Stimulated activated naive CD8-positive, alpha-beta T cell treated with anti-CD3 and anti-CD28 coated beads, Interleukin-15, Interleukin-2, amounts not matched to agents 100 U/mL and 50 U/mL, for 24 hours (primary cell): Measurements from ENCODE around the gene CFAP45.
A peak's percentile ranks its signal among the peaks of the same experiment; 100 is the strongest.
"Not testable (repeated sequence)": the region's sequence is repeated elsewhere in the genome, so short reads cannot be mapped to it uniquely, and the experiment has no call there.

Source experiments
- ATAC-seq: fragments of 150-1000 bp; cut with Tn5 transposase; one replicate; pipeline ENCODE4 v1.10.0; 2021
- DNase-seq: peaks from one replicate; pipeline ENCODE4 v3.0.0; 2021

The CFAP45 gene

DNA sequence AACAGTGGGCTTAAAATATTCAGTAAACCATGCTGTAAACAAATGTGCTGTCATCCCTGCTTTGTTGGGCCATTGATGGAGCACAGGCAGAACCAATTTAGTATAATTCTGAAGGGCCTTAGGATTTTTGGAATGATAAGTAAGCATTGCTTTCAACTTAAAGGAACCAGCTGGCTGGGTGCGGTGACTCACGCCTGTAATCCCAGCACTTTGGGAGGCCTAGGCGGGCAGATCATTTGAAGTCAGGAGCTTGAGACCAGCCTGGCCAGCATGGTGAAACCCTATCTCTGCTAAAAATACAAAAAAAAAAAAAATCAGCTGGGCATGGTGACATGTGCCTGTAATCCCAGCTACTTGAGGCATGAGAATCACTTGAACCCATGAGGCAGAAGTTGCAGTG lies 4.1 kb upstream of the CFAP45 start:
- ATAC-seq = not testable (repeated sequence)

GRCh38 chr1:159902541-159902940 lies 2.6 kb upstream of the CFAP45 start:
- DNase-seq = no peak
- ATAC-seq = no peak

More for the DNA sequence above, 4.1 kb upstream of the CFAP45 start:
- not testable (repeated sequence) for DNase-seq

GRCh38 chr1:159900755-159901360 lies 893 bp upstream of the CFAP45 start:
- no peak for DNase-seq
- ATAC-seq = no peak

DNA sequence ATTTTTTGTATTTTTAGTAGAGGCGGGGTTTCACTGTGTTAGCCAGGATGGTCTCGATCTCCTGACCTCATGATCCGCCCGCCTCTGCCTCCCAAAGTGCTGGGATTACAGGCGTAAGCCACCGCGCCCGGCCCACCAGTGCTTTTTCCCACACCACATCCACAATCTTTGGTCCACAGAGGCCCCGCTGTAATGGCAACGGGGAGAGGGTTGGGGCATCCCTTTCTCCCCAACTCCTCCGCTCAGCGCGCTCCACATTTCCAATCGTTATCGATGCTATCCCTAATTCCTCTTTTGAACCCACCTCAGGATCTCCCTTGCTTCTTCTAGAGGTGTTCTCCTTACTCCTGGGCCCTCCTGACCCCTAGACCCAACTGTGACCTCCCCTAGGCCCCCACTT lies 331 bp downstream of the CFAP45 start:
- ATAC-seq = not testable (repeated sequence)

DNA sequence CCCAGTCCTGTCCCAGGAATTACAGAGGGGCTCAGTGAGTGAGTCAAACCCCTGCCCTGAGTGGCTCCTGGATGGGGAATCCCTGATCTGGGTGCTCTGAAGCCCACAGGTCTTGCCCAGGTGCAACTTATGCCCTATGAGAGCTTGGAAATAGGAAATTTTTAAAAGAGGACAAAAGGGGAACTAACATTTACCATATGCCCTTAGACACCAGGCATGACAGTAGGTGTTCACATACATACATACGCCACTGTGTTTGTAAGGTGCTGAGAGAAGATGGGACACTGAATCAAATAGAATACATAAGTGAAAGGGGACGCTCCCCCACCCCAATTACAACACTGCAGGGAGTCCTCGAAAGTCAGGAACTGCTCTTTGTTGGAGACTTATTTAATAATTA lies 1.4 kb downstream of the CFAP45 start:
- no peak for DNase-seq
- no peak for ATAC-seq

More for the DNA sequence above, 331 bp downstream of the CFAP45 start:
- DNase-seq = not testable (repeated sequence)

DNA sequence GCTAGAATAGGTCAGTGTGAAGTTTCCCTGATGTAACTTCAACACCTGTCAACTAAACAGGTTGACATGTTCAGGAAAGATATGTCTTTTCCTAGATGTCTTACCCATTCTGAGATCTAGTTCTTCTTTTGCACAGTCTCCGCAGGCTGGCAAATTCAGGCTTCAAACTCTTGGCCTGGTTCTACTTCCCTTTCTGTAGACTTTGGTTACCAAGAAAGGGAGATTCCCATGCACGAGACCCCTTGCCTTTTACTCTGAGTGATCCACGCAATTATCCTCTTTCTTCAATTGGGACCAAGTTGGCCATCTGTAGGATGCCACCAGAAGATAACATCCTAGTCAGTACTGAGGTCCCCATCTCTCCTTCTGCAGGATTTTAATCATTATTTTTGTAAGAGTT lies 2.0 kb downstream of the CFAP45 start:
- ATAC-seq (no peak), DNase-seq (no peak)

- ATAC-seq = no peak
- DNase-seq = no peak
Observed at GRCh38 chr1:159896546-159896930, 3.4 kb downstream of the CFAP45 start.

GRCh38 chr1:159895836-159896545 lies 4.0 kb downstream of the CFAP45 start:
- ATAC-seq (no peak), DNase-seq (no peak)

DNA sequence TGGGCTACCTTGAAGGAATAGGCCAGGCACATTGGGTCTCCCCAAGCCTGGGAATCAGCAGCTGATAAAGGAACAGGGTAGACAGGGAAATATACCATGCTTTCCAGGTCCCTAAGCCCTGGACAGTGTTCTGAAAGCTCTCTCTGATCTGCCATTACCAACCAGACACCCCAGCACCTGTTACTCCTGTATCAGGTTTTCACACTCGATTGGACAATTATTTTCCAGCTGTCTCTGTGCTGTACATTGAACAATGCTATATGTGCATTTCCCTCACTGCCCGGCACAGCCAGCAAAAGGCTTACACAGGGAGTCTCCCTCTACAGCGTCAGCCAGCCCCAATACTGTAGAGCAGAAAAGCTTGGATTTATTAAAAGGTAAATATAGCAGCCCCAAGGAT lies 4.7 kb downstream of the CFAP45 start:
- no peak for DNase-seq

GRCh38 chr1:159892944-159893343 lies 7.0 kb downstream of the CFAP45 start:
- ATAC-seq (no peak), DNase-seq (no peak)

More for the DNA sequence above, 4.7 kb downstream of the CFAP45 start:
- no peak for ATAC-seq

DNA sequence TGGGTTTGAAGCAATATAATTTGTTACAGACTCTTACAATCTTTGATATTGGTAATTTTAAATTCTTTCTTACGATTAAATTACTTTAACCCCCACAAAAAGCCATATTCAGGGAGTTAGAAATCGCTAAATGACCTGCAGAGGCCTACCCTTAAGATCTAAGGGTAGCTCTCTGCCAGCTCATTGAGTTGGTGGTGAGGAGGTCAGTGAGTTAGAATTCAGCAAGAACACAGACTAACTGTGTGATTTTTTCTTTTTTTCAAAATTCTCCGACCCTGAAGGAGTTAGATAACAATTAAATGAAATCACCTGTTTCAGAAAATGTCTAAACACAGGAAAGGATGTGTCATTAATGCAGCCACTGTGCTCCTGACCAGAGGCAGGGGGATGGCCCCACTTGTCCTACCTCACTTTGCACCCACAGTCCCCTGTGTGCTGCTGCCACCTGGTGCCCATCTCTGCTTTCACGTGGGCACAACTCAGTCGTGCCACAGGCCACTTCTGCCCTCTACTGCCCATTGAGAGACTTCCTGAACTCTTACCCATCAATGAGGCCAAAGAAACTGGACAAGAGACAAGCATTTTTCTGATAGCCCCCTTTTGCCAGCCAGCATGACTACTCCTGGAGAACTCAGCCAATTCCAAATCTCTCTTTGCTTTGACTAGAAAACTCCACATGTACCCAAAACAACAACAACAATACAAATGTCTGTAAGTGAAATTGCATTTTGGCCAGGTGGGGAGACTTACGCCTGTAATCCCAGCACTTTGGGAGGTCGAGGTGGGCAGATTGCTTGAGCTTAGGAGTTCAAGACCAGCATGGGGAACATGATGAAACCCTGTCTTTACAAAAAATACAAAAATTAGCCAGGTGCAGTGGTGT lies 8.4 kb downstream of the CFAP45 start:
- peak; percentile 96 for ATAC-seq
- peak; percentile 85 for DNase-seq

DNA sequence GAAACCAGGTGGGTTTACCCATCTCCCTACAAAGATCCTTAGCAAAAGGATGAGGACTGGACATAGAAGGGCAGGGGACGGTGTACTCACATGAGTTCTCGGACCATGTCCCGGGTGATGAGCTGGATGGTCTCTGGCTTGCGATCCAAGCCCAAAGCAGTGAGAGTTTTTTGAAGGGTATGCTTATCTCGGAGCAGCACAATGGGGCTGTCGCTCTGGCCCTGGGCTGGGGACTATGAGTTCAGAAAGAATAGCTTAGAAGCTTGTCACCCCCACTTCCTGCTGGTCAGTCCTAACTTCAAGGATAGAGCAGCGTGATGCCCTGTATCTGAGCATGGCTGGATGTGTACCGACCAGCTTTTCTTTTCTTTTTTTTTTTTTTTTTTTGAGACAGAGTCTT lies 9.6 kb downstream of the CFAP45 start:
- DNase-seq (no peak), ATAC-seq (no peak)

- DNase-seq (no peak), ATAC-seq (no peak)
Observed at GRCh38 chr1:159889821-159890252, 10.1 kb downstream of the CFAP45 start.

GRCh38 chr1:159889202-159889601 lies 10.8 kb downstream of the CFAP45 start:
- ATAC-seq = no peak
- DNase-seq = no peak

- ATAC-seq = no peak
- DNase-seq = no peak
Observed at GRCh38 chr1:159884296-159884695, 15.7 kb downstream of the CFAP45 start.

DNA sequence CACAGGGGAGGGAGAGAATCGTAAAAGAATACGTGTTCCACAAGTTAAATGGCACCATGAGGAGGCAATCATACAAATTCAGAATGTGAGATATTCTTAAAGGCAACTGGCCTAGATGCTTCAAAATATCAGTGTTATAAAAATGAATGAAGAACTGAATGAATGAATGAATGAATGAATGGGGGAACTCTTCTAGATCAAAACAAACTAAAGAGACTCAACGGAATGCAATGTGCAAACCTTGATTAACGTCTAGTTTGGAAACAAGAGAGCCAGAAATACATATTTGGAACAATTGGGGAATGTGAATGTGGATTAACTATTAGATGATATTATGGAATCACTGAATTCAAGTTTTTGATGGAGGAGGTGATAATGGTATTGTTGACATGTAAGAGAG lies 16.8 kb downstream of the CFAP45 start:
- DNase-seq (no peak), ATAC-seq (no peak)

- ATAC-seq (no peak), DNase-seq (no peak)
Observed at GRCh38 chr1:159882527-159882862, 17.5 kb downstream of the CFAP45 start.

DNA sequence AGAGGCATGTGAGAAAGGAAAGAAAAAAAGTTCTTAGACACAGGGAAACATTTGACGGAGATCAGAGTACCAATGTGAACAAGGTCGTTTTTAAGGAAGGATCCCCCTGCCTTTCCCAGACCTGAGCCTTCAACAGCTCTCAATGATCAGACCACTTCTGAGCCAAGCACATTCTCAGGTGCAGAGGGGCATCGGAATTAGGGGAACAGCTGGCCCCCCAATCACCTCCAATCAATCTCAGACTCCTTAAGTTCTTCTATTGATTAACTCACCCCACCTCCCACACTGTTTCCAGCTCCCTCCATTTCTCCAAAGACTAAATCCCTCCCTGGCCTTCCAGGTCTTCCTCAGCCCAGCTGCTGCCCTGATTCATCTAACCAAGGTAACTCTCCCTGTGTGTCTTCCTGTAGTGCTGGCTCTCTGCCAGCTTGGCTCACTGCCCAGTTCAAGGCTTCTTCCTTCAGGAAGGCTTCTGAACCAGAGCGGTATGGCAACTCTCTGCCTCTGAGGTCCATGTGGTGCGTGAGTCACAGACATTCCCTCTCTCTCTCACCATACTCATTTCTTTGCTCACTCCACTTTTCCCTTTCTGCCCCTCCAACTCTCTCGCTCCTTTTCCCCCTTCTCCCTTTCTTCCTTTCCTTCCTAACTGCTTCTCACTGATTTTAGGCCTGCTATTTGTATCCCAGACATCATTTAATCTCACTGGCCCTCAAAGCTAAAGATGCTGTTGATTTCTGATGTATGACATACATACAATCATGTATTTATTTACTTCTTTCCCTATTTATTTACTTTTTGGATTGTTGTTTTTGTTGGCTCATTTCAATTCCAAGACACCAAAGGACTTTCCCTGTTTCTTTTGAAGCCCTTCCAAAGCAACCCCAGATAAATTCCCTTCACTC lies 18.1 kb downstream of the CFAP45 start:
- ATAC-seq = no peak
- peak; percentile 26 for DNase-seq

- DNase-seq (no peak), ATAC-seq (no peak)
Observed at GRCh38 chr1:159880430-159880829, 19.5 kb downstream of the CFAP45 start.

DNA sequence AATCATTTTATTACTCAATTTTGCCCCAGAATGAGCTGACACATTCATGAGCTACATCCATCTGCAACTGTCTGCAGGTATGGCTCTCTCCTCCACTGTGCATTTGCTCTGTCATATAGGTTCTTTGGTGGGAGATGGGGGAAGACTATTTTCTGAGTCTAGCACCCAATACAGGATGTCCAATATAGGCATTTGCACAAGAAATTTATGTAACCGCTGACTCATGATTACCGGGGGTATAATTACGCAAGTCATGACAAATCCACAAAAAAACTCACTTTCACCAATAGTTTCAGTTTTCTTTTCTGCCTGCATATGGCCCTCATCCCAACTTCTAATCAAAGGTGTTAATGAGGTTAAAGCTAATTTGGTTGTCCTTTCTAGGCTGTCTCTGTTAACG lies 20.0 kb downstream of the CFAP45 start:
- no peak for DNase-seq

GRCh38 chr1:159879136-159879535 lies 20.8 kb downstream of the CFAP45 start:
- no peak for ATAC-seq
- no peak for DNase-seq

More for the DNA sequence above, 20.0 kb downstream of the CFAP45 start:
- ATAC-seq = no peak
